H1 (cell line): ENCODE data around the gene UIMC1. TPM values are rescaled to one million over a fixed set of nuclear protein-coding genes. Genes with fewer than 3 reads are reported as not detected.

Source experiments
- CTCF ChIA-PET: fragments of 300-600 bp; sonication (Branson Sonifier 250); formaldehyde crosslinking; loops from one replicate; lab custom pipeline; 2021; ENCODE audit not compliant: partially characterized antibody; lab: Charles Lee
- POLR2A ChIA-PET: fragments of 300-600 bp; sonication (Branson Sonifier 250); formaldehyde crosslinking; loops from one replicate; lab custom pipeline; 2021; ENCODE audit warnings: inconsistent platforms; ENCODE audit not compliant: partially characterized antibody; lab: Charles Lee
- DNase-seq, 2 experiments: peaks; one replicate each; pipeline versions ENCODE4 v3.0.0 to v3.0.0-alpha.2; 2010 to 2022; ENCODE audit warnings: low spot score in 2 of 2, low read depth in 1 of 2, mixed read lengths in 1 of 2
- FAIRE-seq: peaks from 2 replicates; lab custom pipeline; 2011; peaks lifted over from hg19 to GRCh38; lab: Jason Lieb, UNC
- H2AFZ ChIP-seq: 2 replicates; pipeline ENCODE4 v1.8.1; 2012; ENCODE audit warnings: low read length, inconsistent platforms
- H2AK5ac ChIP-seq: 2 replicates; pipeline ENCODE4 v1.6.1; 2013; ENCODE audit warnings: low read depth, low read length
- H2BK120ac ChIP-seq: replicated peaks from 2 replicates; pipeline ENCODE3; 2013; ENCODE audit warnings: low read depth, low read length, inconsistent platforms
- H2BK12ac ChIP-seq: 2 replicates; pipeline ENCODE4 v1.6.1; 2013; ENCODE audit warnings: low read depth, low read length
- H2BK15ac ChIP-seq: 2 replicates; pipeline ENCODE4 v1.6.1; 2013; ENCODE audit warnings: low read length
- H2BK20ac ChIP-seq: 2 replicates; pipeline ENCODE4 v1.6.1; 2013; ENCODE audit warnings: low read length
- H2BK5ac ChIP-seq: 2 replicates; pipeline ENCODE4 v1.6.1; 2013; ENCODE audit warnings: low read depth, low read length
- H3K14ac ChIP-seq: 2 replicates; pipeline ENCODE4 v1.6.1; 2013; ENCODE audit warnings: inconsistent platforms; ENCODE audit not compliant: insufficient read length
- H3K18ac ChIP-seq: 2 replicates; pipeline ENCODE4 v1.6.1; 2013; ENCODE audit warnings: low read length; ENCODE audit errors: extremely low read depth
- H3K23ac ChIP-seq: 2 replicates; pipeline ENCODE4 v1.6.1; 2013; ENCODE audit warnings: inconsistent platforms; ENCODE audit not compliant: insufficient read length
- H3K23me2 ChIP-seq: 2 replicates; pipeline ENCODE4 v1.6.1; 2013; ENCODE audit warnings: low read depth, low read length
- H3K27ac ChIP-seq: 2 replicates; pipeline ENCODE4 v1.6.1; 2011; ENCODE audit warnings: low read depth, low read length, inconsistent platforms
- H3K27me3 ChIP-seq, 4 experiments: replicated peaks in 1 of 4; 1 replicate in 1 of 4; 2 replicates in 3 of 4; pipeline versions ENCODE4 v1.6.1 to v1.8.1; 2011 to 2013; ENCODE audit warnings: low read length in 3 of 4, mild to moderate bottlenecking in 3 of 4, inconsistent platforms in 2 of 4, mixed read lengths in 2 of 4, moderate library complexity in 1 of 4; ENCODE audit not compliant: control insufficient read depth in 3 of 4, insufficient read depth in 3 of 4; ENCODE audit errors: extremely low read depth in 1 of 4
- H3K36me3 ChIP-seq, 4 experiments: 2 replicates each; pipeline versions ENCODE4 v1.6.1 to v1.8.1; 2011 to 2013; ENCODE audit warnings: mild to moderate bottlenecking in 4 of 4, low read length in 3 of 4, moderate library complexity in 2 of 4, control low read depth in 1 of 4, inconsistent platforms in 1 of 4; ENCODE audit not compliant: insufficient read depth in 4 of 4, control insufficient read depth in 2 of 4
- H3K4ac ChIP-seq: replicated peaks from 2 replicates; pipeline ENCODE3; 2013; ENCODE audit warnings: low read length, low read depth, mixed read lengths, inconsistent platforms; ENCODE audit not compliant: insufficient read length
- H3K4me1 ChIP-seq, 4 experiments: replicated peaks in 1 of 4; 1 replicate in 1 of 4; 2 replicates in 3 of 4; pipeline versions ENCODE4 v1.6.1 to v1.8.1; 2011 to 2013; ENCODE audit warnings: low read length in 3 of 4, inconsistent platforms in 2 of 4, mixed read lengths in 1 of 4; ENCODE audit not compliant: insufficient read depth in 4 of 4, control insufficient read depth in 3 of 4
- H3K4me2 ChIP-seq, 2 experiments: 2 replicates each; pipeline versions ENCODE4 v1.6.1 to v1.8.1; 2011 to 2013; ENCODE audit warnings: low read depth in 2 of 2, low read length in 2 of 2, control low read depth in 1 of 2, inconsistent platforms in 1 of 2, mild to moderate bottlenecking in 1 of 2; ENCODE audit not compliant: insufficient read depth in 1 of 2
- H3K4me3 ChIP-seq, 4 experiments: fragments of 200-600, 300-600 bp in 1 of 4; sonication (generic), shearing (Covaris generic), sonication (Bioruptor Twin) in 1 of 4; 2 replicates each; pipeline versions ENCODE4 v1.5.1 to v1.8.1; 2011 to 2016; ENCODE audit warnings: low read length in 4 of 4, low read depth in 3 of 4, control low read depth in 2 of 4, inconsistent platforms in 2 of 4, mild to moderate bottlenecking in 2 of 4, mixed read lengths in 1 of 4, moderate library complexity in 1 of 4; ENCODE audit not compliant: insufficient read depth in 2 of 4; ENCODE audit errors: extremely low read depth in 1 of 4
- H3K56ac ChIP-seq: replicated peaks from 2 replicates; pipeline ENCODE3; 2013; ENCODE audit warnings: low read depth, mild to moderate bottlenecking, mixed read lengths, low read length, inconsistent platforms; ENCODE audit not compliant: insufficient read length
- H3K79me1 ChIP-seq: 2 replicates; pipeline ENCODE4 v1.6.1; 2013; ENCODE audit warnings: low read depth, low read length, control low read depth
- H3K79me2 ChIP-seq, 2 experiments: 2 replicates each; pipeline versions ENCODE4 v1.6.1 to v1.8.1; 2012 to 2013; ENCODE audit warnings: low read length in 2 of 2, mild to moderate bottlenecking in 2 of 2, inconsistent platforms in 1 of 2; ENCODE audit not compliant: insufficient read depth in 2 of 2, control insufficient read depth in 1 of 2
- H3K9ac ChIP-seq, 4 experiments: replicated peaks in 1 of 4; 1 replicate in 1 of 4; 2 replicates in 3 of 4; pipeline versions ENCODE4 v1.6.1 to v1.8.1; 2011 to 2013; ENCODE audit warnings: low read depth in 3 of 4, low read length in 3 of 4, control low read depth in 2 of 4, mild to moderate bottlenecking in 2 of 4, moderate library complexity in 2 of 4, inconsistent platforms in 1 of 4; ENCODE audit errors: extremely low read depth in 1 of 4
- H3K9me3 ChIP-seq, 2 experiments: 2 replicates each; pipeline versions ENCODE4 v1.6.1 to v1.8.1; 2012 to 2013; ENCODE audit warnings: mild to moderate bottlenecking in 2 of 2, moderate library complexity in 2 of 2, control low read depth in 1 of 2, inconsistent platforms in 1 of 2, low read depth in 1 of 2, low read length in 1 of 2, mixed read lengths in 1 of 2; ENCODE audit not compliant: insufficient read depth in 2 of 2
- H4K20me1 ChIP-seq, 2 experiments: replicated peaks in 1 of 2; 2 replicates each; pipeline versions ENCODE3 to v1.8.1; 2011 to 2013; ENCODE audit warnings: inconsistent platforms in 2 of 2, low read length in 2 of 2, mild to moderate bottlenecking in 1 of 2; ENCODE audit not compliant: insufficient read depth in 2 of 2, control insufficient read depth in 1 of 2
- H4K5ac ChIP-seq: 2 replicates; pipeline ENCODE4 v1.6.1; 2013; ENCODE audit warnings: low read length, low read depth, mixed read lengths, inconsistent platforms; ENCODE audit not compliant: insufficient read length
- H4K8ac ChIP-seq: 2 replicates; pipeline ENCODE4 v1.8.0; 2013; ENCODE audit warnings: mild to moderate bottlenecking, moderate library complexity, low read length, inconsistent platforms; ENCODE audit not compliant: insufficient read depth; ENCODE audit errors: extremely low read depth
- H4K91ac ChIP-seq: replicated peaks from 2 replicates; pipeline ENCODE3; 2013; ENCODE audit warnings: low read length, mixed read lengths, inconsistent platforms; ENCODE audit not compliant: insufficient read length
- ATF2 ChIP-seq: IDR thresholded peaks from 2 replicates; pipeline ENCODE4 v1.6.1; 2012; ENCODE audit warnings: low read length, inconsistent platforms
- ATF3 ChIP-seq: IDR thresholded peaks from 2 replicates; pipeline ENCODE4 v1.6.1; 2011; ENCODE audit warnings: low read depth, mild to moderate bottlenecking, low read length; ENCODE audit not compliant: insufficient read depth
- CBX8 ChIP-seq: fragments of 300-800, 300-1000 bp; sonication (generic); IDR thresholded peaks from 2 replicates; pipeline ENCODE4 v1.7.1; 2016; ENCODE audit warnings: low read depth, low read length, borderline replicate concordance
- CHD1 ChIP-seq: IDR thresholded peaks from 2 replicates; pipeline ENCODE4 v1.6.1; 2012; ENCODE audit warnings: low read depth, low read length, improper control_type of control experiment
- CTBP2 ChIP-seq: IDR thresholded peaks from 2 replicates; pipeline ENCODE4 v1.7.0; 2011; ENCODE audit warnings: borderline replicate concordance, mild to moderate bottlenecking, moderate library complexity, mixed read lengths, low read length; ENCODE audit not compliant: insufficient read depth, insufficient read length
- E2F6 ChIP-seq: IDR thresholded peaks from 2 replicates; pipeline ENCODE4 v1.6.1; 2012; ENCODE audit warnings: inconsistent platforms
- GABPA ChIP-seq: IDR thresholded peaks from 2 replicates; pipeline ENCODE4 v1.6.1; 2011; ENCODE audit warnings: mild to moderate bottlenecking, low read length, moderate library complexity, borderline replicate concordance; ENCODE audit not compliant: insufficient read depth
- MAFK ChIP-seq: IDR thresholded peaks from 2 replicates; pipeline ENCODE4 v1.6.1; 2012; ENCODE audit warnings: low read depth, mild to moderate bottlenecking, improper control_type of control experiment, low read length
- SAP30 ChIP-seq: fragments of 300-600 bp; sonication (generic); IDR thresholded peaks from 2 replicates; pipeline ENCODE4 v1.7.1; 2012; ENCODE audit warnings: low read length, moderate library complexity, mild to moderate bottlenecking, inconsistent platforms; ENCODE audit not compliant: insufficient read depth, insufficient replicate concordance
- SRF ChIP-seq: IDR thresholded peaks from 2 replicates; pipeline ENCODE4 v1.6.1; 2011; ENCODE audit warnings: mild to moderate bottlenecking, low read depth, low read length, moderate library complexity
- WGBS, 2 experiments: shearing (Covaris generic) in 1 of 2; methylation state at CpG; one replicate each; pipeline versions ENCODE4 v1.1.6 to v1.1.7; 2013 to 2015; ENCODE audit warnings: low lambda C conversion rate in 2 of 2, mixed read lengths in 2 of 2, inconsistent platforms in 1 of 2, low coverage in 1 of 2, missing lambda C conversion rate in 1 of 2; ENCODE audit not compliant: insufficient replicate concordance in 2 of 2, insufficient coverage in 1 of 2, insufficient read length in 1 of 2; ENCODE audit errors: extremely low coverage in 1 of 2, missing lambda C conversion rate in 1 of 2; 5-methylcytosine and 5-hydroxymethylcytosine counted together
- polyA plus RNA-seq, 7 experiments: library from polyadenylated mRNA; depleted of rRNA in 3 of 7; stranded (reverse) in 5 of 7; unstranded in 2 of 7; fragments of >200 nt in 5 of 7; fragments of 200-250 nt in 2 of 7; gene quantifications; 1 replicate in 5 of 7; 2 replicates in 1 of 7; 4 replicates in 1 of 7; pipeline versions ENCODE4 v1.2.1 to v1.2.3, GENCODE V29; 2011 to 2013; ENCODE audit warnings: missing spikeins in 2 of 7, mixed read lengths in 2 of 7
- total RNA-seq: library from RNA; stranded (reverse); fragmentation: NEBNext Ultra II Directional; extraction: Animal tissue kit (Norgen Biotek cat#: 25700); gene quantifications from 2 replicates; pipeline ENCODE4 v1.2.1, GENCODE V29; 2021

Gene UIMC1
- total and polyA plus RNA-seq, 2 of the 8 experiments (the other 6 are each of a cell fraction or from before 2014, with no cell fraction given): 12.8 to 43.7 TPM

- Histone ChIP-seq H3K9me3 (no peaks in the 10 kb centered on the region), H3K4me1 (peaks cover 2 to 24% (median 15%) of the 10 kb centered on the region in 4 experiments), H2BK20ac (no peak overlapping the region), H3K4me2 (no peak overlapping the region), H2AFZ (no peak overlapping the region), H4K20me1 (no peaks in the 10 kb centered on the region), H3K27ac (no peak overlapping the region), H3K14ac (no peak overlapping the region), H2BK15ac (no peak overlapping the region), H3K9ac (no peak overlapping the region), H3K23ac (no peak overlapping the region), H4K5ac (no peak overlapping the region), H3K4me3 (no peak overlapping the region), H3K79me1 (no peaks in the 10 kb centered on the region), H2BK120ac (no peak overlapping the region), H4K8ac (no peak overlapping the region), H2BK5ac (no peak overlapping the region), H3K4ac (no peak overlapping the region), H3K56ac (no peak overlapping the region), H3K23me2 (no peaks in the 10 kb centered on the region), H4K91ac (no peak overlapping the region), H3K18ac (no peak overlapping the region), H2AK5ac (no peak overlapping the region), H2BK12ac (no peak overlapping the region), H3K27me3 (no peaks in the 10 kb centered on the region), H3K36me3 (peaks cover 0 to 38% (median 8%) of the 10 kb centered on the region in 4 experiments; a peak in 5 of 8 replicates), H3K79me2 (no peaks in the 10 kb centered on the region)
- no peak for FAIRE-seq
- 83% methylated on average over 1 of the region's 1 CpG; no CpG with 5 or more reads in 1 of the 2 experiments for WGBS, 2 experiments
- no peak for DNase-seq
- ChIA-PET POLR2A (interaction anchor here (0.6 to 1.3 kb wide), 3 partner anchors 8 to 11 kb away, joined by 3 to 4 read pairs (median 3); no protein-coding TSS in a partner anchor), CTCF (interaction anchor here (1.0 kb wide), 1 partner anchor 73 kb away, joined by 3 read pairs; no protein-coding TSS in a partner anchor)
- TF ChIP-seq CTBP2 (no peak), SRF (no peak), SAP30 (no peak), E2F6 (no peak), ATF3 (no peak), CBX8 (no peak), ATF2 (no peak), MAFK (no peak), CHD1 (no peak), GABPA (no peak)
Measured at GRCh38 chr5:176948458-176948857, 58.1 kb downstream of the UIMC1 start.
